ENCODE results near the gene NONO. TPM values are rescaled to one million over a fixed set of nuclear protein-coding genes. Genes with fewer than 3 reads are reported as not detected.

The NONO gene
- total RNA-seq, 2 experiments from 2014 or later = 440 to 472 TPM

- ATAC-seq (ENCODE audit: poor library complexity) (no peak), DNase-seq (no peak)
- no peak overlapping the region for H3K4me3 Mint-ChIP-seq
- H3K4me1 Mint-ChIP-seq (ENCODE audit: low read depth) = no peaks in the 10 kb centered on the region
- Histone ChIP-seq H3K4me1 (ENCODE audit: insufficient read depth, low read length) (no peaks in the 10 kb centered on the region), H3K27ac (ENCODE audit: low read depth in 1 of 2, low read length in 2 of 2) (no peak overlapping the region), H3K36me3 (ENCODE audit: insufficient read depth, low read length) (peaks cover 60% of the 10 kb centered on the region), H3K4me3 (ENCODE audit: low read length) (no peak overlapping the region), H3K27me3 (ENCODE audit: control insufficient read depth in 1 of 2, insufficient read depth in 2 of 2, low read length in 2 of 2) (no peaks in the 10 kb centered on the region), H3K9me3 (ENCODE audit: control insufficient read depth in 1 of 2, insufficient read depth in 1 of 2, low read length in 2 of 2) (no peaks in the 10 kb centered on the region)
- H3K36me3 Mint-ChIP-seq (ENCODE audit: low read depth) = peaks cover 83% of the 10 kb centered on the region
- no peak for TF ChIP-seq CTCF (IDR thresholded peaks at IDR 0.05)
- no peaks in the 10 kb centered on the region for H3K9me3 Mint-ChIP-seq
- H3K27me3 Mint-ChIP-seq = no peaks in the 10 kb centered on the region
- intact Hi-C loops (cut with DNase I, micrococcal nuclease) = no loop called here
- POLR2A ChIA-PET = interaction anchor here (0.5 kb wide), 1 partner anchor 9 kb away, joined by 4 read pairs; no protein-coding TSS in a partner anchor
- CTCF ChIA-PET = interaction anchor here (0.7 kb wide), 1 partner anchor 78 kb away, joined by 3 read pairs; no protein-coding TSS in a partner anchor
- H3K27ac Mint-ChIP-seq = no peak overlapping the region
Measured at GRCh38 chrX:71245159-71245558, 38.3 kb upstream of the NONO start.

- TF ChIP-seq CTCF (IDR thresholded peaks at IDR 0.05) = no peak
- DNase-seq = no peak
- H3K36me3 Mint-ChIP-seq (ENCODE audit: low read depth) = peaks cover 35% of the 10 kb centered on the region
- no peak overlapping the region for H3K27ac Mint-ChIP-seq
- Histone ChIP-seq H3K27ac (ENCODE audit: low read depth in 1 of 2, low read length in 2 of 2) (no peak overlapping the region), H3K4me1 (ENCODE audit: insufficient read depth, low read length) (peaks cover 27% of the 10 kb centered on the region), H3K4me3 (ENCODE audit: low read length) (no peak overlapping the region), H3K36me3 (ENCODE audit: insufficient read depth, low read length) (peaks cover 25% of the 10 kb centered on the region), H3K27me3 (ENCODE audit: control insufficient read depth in 1 of 2, insufficient read depth in 2 of 2, low read length in 2 of 2) (no peaks in the 10 kb centered on the region), H3K9me3 (ENCODE audit: control insufficient read depth in 1 of 2, insufficient read depth in 1 of 2, low read length in 2 of 2) (no peaks in the 10 kb centered on the region)
- H3K4me3 Mint-ChIP-seq = no peak overlapping the region
- ChIA-PET POLR2A (no interaction called here), CTCF (no interaction called here)
- peaks cover 28% of the 10 kb centered on the region for H3K4me1 Mint-ChIP-seq (ENCODE audit: low read depth)
- intact Hi-C loops (cut with DNase I, micrococcal nuclease) = loop anchor here (5.0 to 10.0 kb wide), 4 partner anchors 59 to 186 kb away; partner anchors contain the start of genes FOXO4 (in 2 of the 2), SNX12 (in 1 of the 2) and TAF1 (in 1 of the 2)
- ATAC-seq (ENCODE audit: poor library complexity) = no peak
- no peaks in the 10 kb centered on the region for H3K9me3 Mint-ChIP-seq
- H3K27me3 Mint-ChIP-seq = no peaks in the 10 kb centered on the region
Measured at GRCh38 chrX:71250841-71251240, 32.6 kb upstream of the NONO start.

GRCh38 chrX:71251466-71251973 lies 31.9 kb upstream of the NONO start:
- peaks cover 31% of the 10 kb centered on the region for H3K36me3 Mint-ChIP-seq (ENCODE audit: low read depth)
- CTCF ChIA-PET = no interaction called here
- no peaks in the 10 kb centered on the region for H3K9me3 Mint-ChIP-seq
- DNase-seq = peak in 2 of 14 experiments; percentile 8 to 10
- Histone ChIP-seq H3K4me3 (ENCODE audit: low read length) (no peak overlapping the region), H3K27ac (ENCODE audit: low read depth in 1 of 2, low read length in 2 of 2) (no peak overlapping the region), H3K9me3 (ENCODE audit: control insufficient read depth in 1 of 2, insufficient read depth in 1 of 2, low read length in 2 of 2) (no peaks in the 10 kb centered on the region), H3K4me1 (ENCODE audit: insufficient read depth, low read length) (peaks cover 27% of the 10 kb centered on the region), H3K36me3 (ENCODE audit: insufficient read depth, low read length) (peaks cover 20% of the 10 kb centered on the region), H3K27me3 (ENCODE audit: control insufficient read depth in 1 of 2, insufficient read depth in 2 of 2, low read length in 2 of 2) (no peaks in the 10 kb centered on the region)
- no peak for ATAC-seq (ENCODE audit: poor library complexity)
- peaks cover 29% of the 10 kb centered on the region for H3K4me1 Mint-ChIP-seq (ENCODE audit: low read depth)
- POLR2A ChIA-PET = interaction anchor here (1.0 kb wide), 1 partner anchor 32 kb away, joined by 6 read pairs; the partner anchor contains the start of gene NONO
- intact Hi-C loops (cut with DNase I, micrococcal nuclease) = loop anchor here (5.0 to 10.0 kb wide), 4 partner anchors 59 to 187 kb away; partner anchors contain the start of genes FOXO4 (in 2 of the 2), SNX12 (in 1 of the 2) and TAF1 (in 1 of the 2)
- no peak for TF ChIP-seq CTCF (IDR thresholded peaks at IDR 0.05)
- H3K27ac Mint-ChIP-seq = peak overlapping the region; percentile 20
- no peaks in the 10 kb centered on the region for H3K27me3 Mint-ChIP-seq
- H3K4me3 Mint-ChIP-seq = peak overlapping the region; percentile 69
